Transverse colon (tissue), 4 donors: ENCODE results near the gene NOP53. TPM values are rescaled to one million over a fixed set of nuclear protein-coding genes. Genes with fewer than 3 reads are reported as not detected.
A peak's percentile ranks its signal among the peaks of the same experiment; 100 is the strongest.

ENCODE experiments used
- DNase-seq: peaks from one replicate; pipeline ENCODE4 v3.0.0-alpha.2; 2019
- H3K27ac ChIP-seq, 4 donors: fragments of 200-600 bp; sonication (generic); 2 replicates each; pipeline ENCODE4 v1.5.1; 2016 to 2018; ENCODE audit warnings: inconsistent platforms in 4 of 4
- H3K27me3 ChIP-seq: fragments of 200-600 bp; sonication (generic); 2 replicates; pipeline ENCODE4 v1.5.1; 2017; ENCODE audit warnings: inconsistent platforms
- H3K36me3 ChIP-seq, 4 donors: fragments of 200-600 bp; sonication (generic); 2 replicates each; pipeline ENCODE4 v1.5.1; 2017 to 2019; ENCODE audit warnings: inconsistent platforms in 4 of 4
- H3K4me1 ChIP-seq, 4 donors: fragments of 200-600 bp; sonication (generic); 2 replicates each; pipeline ENCODE4 v1.5.1; 2017 to 2020; ENCODE audit warnings: inconsistent platforms in 4 of 4
- H3K4me3 ChIP-seq, 4 donors: fragments of 200-600 bp; sonication (generic); 1 replicate in 1 of 4; 2 replicates in 3 of 4; pipeline versions ENCODE4 v1.5.1 to v1.6.1; 2017 to 2019; ENCODE audit warnings: inconsistent platforms in 4 of 4
- H3K9me3 ChIP-seq, 2 donors: fragments of 200-600 bp; sonication (generic); 2 replicates each; pipeline ENCODE4 v1.5.1; 2017 to 2019; ENCODE audit warnings: inconsistent platforms in 2 of 2
- EP300 ChIP-seq: sonication (generic); formaldehyde crosslinking; IDR thresholded peaks from one replicate; pipeline ENCODE4 v1.6.1; 2017; ENCODE audit warnings: antibody characterized with exemption, low read depth
- POLR2A ChIP-seq: fragments of 450-650 bp; IDR thresholded peaks from one replicate; pipeline ENCODE4 v1.6.1; 2016; ENCODE audit warnings: antibody characterized with exemption, mild to moderate bottlenecking, moderate library complexity
- POLR2AphosphoS5 ChIP-seq, 3 donors: sonication (generic); formaldehyde crosslinking; IDR thresholded peaks; one replicate each; pipeline ENCODE4 v1.6.1; 2016; ENCODE audit warnings: antibody characterized with exemption in 3 of 3
- WGBS, 2 donors: methylation state at CpG; one replicate each; pipeline ENCODE4 v1.1.5; 2018; ENCODE audit warnings: low coverage in 1 of 2; 5-methylcytosine and 5-hydroxymethylcytosine counted together
- in situ Hi-C, 4 donors: fragments of 200-750 bp; cut with MboI; loops; one replicate each; pipeline versions ENCODE4 v1.15.0 to v1.15.1; 2017; ENCODE audit warnings: low sequenced_read_pairs in 3 of 4, low pct_ligation_motif_present in 1 of 4, low pct_unique_long_range_greater_than_20kb in 1 of 4
- intact Hi-C: fragments of 100-400 bp; cut with DNase I; formaldehyde crosslinking; loops from one replicate; pipeline ENCODE4 v1.15.1; 2023; ENCODE audit warnings: low total_unique reads
- total RNA-seq, 4 donors: library from RNA; depleted of rRNA; stranded (reverse); fragments of >200 nt; gene quantifications; one replicate each; pipeline ENCODE4 v1.1.0, GENCODE V29; 2016
- TF ChIP-seq, protein P1 (sequence below), 5 experiments: fragments of 200-600 bp in 3 of 5; fragments of 450-650 bp in 2 of 5; sonication (generic) in 3 of 5; IDR thresholded peaks; 1 replicate in 2 of 5; 2 replicates in 3 of 5; pipeline ENCODE4 v1.5.1; 2016 to 2017; ENCODE audit warnings: antibody characterized with exemption in 5 of 5, inconsistent platforms in 3 of 5, mild to moderate bottlenecking in 2 of 5, moderate library complexity in 1 of 5

Gene NOP53
- total RNA-seq, 4 donors from 2014 or later, result 239 to 490 (median 364) TPM

DNA sequence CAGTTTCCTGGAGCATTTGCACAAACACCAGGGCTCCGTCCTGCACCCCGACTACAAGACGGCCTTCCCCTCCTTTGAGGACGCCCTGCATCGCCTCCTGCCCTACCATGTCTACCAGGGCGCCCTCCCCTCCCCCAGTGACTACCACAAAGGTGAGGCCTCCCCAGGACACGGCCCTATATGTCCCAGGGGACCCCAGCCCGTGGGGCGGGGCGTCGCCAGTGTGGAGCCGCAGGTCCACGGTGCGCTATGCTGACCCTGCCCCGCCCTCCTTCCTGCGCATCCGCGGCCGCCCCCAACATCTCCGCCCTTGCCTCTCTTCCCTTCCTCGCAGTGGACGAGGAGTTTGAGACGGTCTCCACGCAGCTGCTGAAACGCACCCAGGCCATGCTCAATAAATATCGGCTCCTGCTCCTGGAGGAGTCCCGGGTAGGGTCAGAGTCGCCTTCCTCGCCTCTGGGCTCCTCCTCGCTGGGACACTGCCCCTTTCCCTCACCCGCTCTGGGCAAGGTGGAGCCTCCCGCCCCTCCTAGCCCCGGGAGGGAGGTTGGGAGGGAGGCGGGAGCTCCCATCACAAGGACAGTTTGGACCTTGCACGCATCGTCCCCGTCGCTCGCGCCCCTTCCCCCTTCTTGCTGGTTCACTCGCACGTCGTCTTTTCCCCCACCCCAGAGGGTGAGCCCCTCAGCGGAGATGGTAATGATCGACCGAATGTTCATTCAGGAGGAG lies 46.6 kb upstream of the NOP53 start:
- 88% methylated on average over 46 of the region's 46 CpGs; no CpG with 5 or more reads in 1 of the 2 donors for WGBS, 2 donors
- Histone ChIP-seq H3K36me3 (peaks cover 0 to 14% (median 3%) of the 10 kb centered on the region in 4 donors), H3K4me1 (peaks cover 4 to 10% (median 8%) of the 10 kb centered on the region in 4 donors), H3K4me3 (no peak overlapping the region), H3K27ac (peak overlapping the region in 3 of 4 donors; percentile 16 to 82 (median 76)), H3K9me3 (no peaks in the 10 kb centered on the region), H3K27me3 (no peaks in the 10 kb centered on the region)
- in situ Hi-C loops, result loop anchor here in 1 of 4 donors (5.0 kb wide), 1 partner anchor 261 kb away; no protein-coding TSS in a partner anchor
- intact Hi-C loops, result loop anchor here (1.0 to 2.0 kb wide), 2 partner anchors 90 to 262 kb away; no protein-coding TSS in a partner anchor
- DNase-seq, result no peak
- TF ChIP-seq POLR2A (no peak), EP300 (no peak), POLR2AphosphoS5 (IDR thresholded peaks at IDR 0.05) (no peak)
- TF ChIP-seq, protein P1, sequence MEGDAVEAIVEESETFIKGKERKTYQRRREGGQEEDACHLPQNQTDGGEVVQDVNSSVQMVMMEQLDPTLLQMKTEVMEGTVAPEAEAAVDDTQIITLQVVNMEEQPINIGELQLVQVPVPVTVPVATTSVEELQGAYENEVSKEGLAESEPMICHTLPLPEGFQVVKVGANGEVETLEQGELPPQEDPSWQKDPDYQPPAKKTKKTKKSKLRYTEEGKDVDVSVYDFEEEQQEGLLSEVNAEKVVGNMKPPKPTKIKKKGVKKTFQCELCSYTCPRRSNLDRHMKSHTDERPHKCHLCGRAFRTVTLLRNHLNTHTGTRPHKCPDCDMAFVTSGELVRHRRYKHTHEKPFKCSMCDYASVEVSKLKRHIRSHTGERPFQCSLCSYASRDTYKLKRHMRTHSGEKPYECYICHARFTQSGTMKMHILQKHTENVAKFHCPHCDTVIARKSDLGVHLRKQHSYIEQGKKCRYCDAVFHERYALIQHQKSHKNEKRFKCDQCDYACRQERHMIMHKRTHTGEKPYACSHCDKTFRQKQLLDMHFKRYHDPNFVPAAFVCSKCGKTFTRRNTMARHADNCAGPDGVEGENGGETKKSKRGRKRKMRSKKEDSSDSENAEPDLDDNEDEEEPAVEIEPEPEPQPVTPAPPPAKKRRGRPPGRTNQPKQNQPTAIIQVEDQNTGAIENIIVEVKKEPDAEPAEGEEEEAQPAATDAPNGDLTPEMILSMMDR (IDR thresholded peaks at IDR 0.05), result no peak

DNA sequence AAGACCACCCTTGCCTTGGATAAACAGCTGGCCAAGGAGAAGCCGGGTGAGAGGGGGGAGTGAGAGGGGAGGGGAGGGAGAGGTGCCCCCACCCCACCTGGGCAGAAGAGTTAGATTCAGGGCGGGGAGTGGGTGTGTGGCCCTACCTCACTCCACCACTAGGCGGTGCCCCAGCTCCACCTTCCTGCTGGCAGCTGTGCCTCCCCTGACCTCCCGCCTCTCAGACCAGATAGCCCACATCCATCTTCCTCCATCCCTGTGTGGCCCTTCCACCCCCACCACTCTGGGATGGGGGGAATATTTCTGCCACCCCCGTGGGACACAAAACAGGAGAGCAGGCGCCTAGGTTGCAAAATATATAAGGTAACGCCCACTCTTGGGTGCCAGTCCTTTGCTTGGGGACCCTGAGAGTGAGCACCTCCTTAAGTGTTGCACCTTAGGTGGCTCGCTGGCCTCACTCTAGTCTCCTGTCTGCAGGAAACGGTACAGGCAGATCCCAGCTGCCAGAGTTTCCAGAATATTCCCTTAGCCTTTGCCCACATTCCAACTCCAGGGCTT lies 45.9 kb upstream of the NOP53 start:
- Histone ChIP-seq H3K27me3 (no peaks in the 10 kb centered on the region), H3K9me3 (no peaks in the 10 kb centered on the region), H3K27ac (no peak overlapping the region), H3K4me3 (no peak overlapping the region), H3K36me3 (peaks cover 0 to 14% (median 3%) of the 10 kb centered on the region in 4 donors), H3K4me1 (peaks cover 4 to 17% (median 12%) of the 10 kb centered on the region in 4 donors)
- in situ Hi-C loops (loop anchor here in 1 of 4 donors (5.0 kb wide), 1 partner anchor 262 kb away; no protein-coding TSS in a partner anchor), intact Hi-C loops (loop anchor here (1.0 to 2.0 kb wide), 2 partner anchors 91 to 263 kb away; no protein-coding TSS in a partner anchor)
- peak; percentile 52 for DNase-seq
- WGBS, 2 donors, result 52% methylated on average over 9 of the region's 9 CpGs; no CpG with 5 or more reads in 1 of the 2 donors
- no peak for TF ChIP-seq EP300
- TF ChIP-seq POLR2A, result no peak
- TF ChIP-seq, protein P1 (IDR thresholded peaks at IDR 0.05), result peak; percentile 76 to 85 (median 84)
- TF ChIP-seq POLR2AphosphoS5 (IDR thresholded peaks at IDR 0.05), result no peak

DNA sequence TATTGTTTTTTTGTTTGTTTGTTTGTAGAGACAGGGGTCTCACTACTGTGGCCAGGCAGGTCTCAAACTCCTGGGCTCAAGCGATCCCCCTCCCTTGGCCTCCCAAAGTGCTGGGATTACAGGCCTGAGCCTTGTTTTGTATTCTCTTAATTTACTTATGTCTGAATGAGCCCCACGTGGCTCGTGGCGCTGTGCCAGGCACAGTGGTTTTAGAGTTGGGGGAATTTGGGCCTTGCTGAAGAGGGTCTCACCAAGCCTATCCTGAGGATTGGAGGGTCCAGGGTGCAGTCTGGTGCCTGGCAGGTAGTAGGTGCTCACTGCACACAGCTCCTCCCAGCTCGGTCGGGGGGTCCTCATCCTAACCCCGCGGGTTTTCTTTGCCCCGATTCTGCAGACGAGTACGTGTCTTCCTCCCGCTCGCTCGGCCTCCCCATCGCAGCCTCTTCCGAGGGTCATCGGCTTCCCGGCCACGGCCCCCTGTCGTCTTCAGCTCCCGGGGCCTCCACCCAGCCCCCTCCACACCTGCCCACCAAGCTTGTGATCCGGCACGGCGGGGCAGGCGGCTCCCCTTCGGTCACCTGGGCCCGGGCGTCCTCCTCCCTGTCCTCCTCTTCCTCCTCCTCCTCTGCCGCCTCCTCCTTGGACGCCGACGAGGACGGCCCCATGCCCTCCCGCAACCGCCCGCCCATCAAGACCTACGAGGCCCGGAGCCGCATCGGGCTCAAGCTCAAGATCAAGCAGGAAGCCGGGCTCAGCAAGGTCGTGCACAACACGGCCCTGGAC lies 44.2 kb upstream of the NOP53 start:
- Histone ChIP-seq H3K9me3 (no peaks in the 10 kb centered on the region), H3K4me3 (no peak overlapping the region), H3K36me3 (peaks cover 0 to 14% (median 3%) of the 10 kb centered on the region in 4 donors), H3K27ac (no peak overlapping the region), H3K27me3 (no peaks in the 10 kb centered on the region), H3K4me1 (peaks cover 4 to 17% (median 13%) of the 10 kb centered on the region in 4 donors)
- intact Hi-C loops, result loop anchor here (10.0 kb wide), 1 partner anchor 186 kb away; the partner anchor contains the start of gene NAPA
- no peak for DNase-seq
- TF ChIP-seq POLR2AphosphoS5 (IDR thresholded peaks at IDR 0.05) (no peak), POLR2A (no peak), EP300 (no peak)
- TF ChIP-seq, protein P1 (IDR thresholded peaks at IDR 0.05), result no peak
- in situ Hi-C loops, result loop anchor here in 3 of 4 donors (10.0 to 25.0 kb wide), 3 partner anchors 266 to 414 kb away; partner anchors contain the start of gene C5AR1 (in 1 of the 3)
- 92 to 95% methylated on average over 5 to 43 of the region's 43 CpGs for WGBS, 2 donors
